H1 (cell line): ENCODE results near the gene HSPA4. TPM values are rescaled to one million over a fixed set of nuclear protein-coding genes. Genes with fewer than 3 reads are reported as not detected.

Experiments used
- POLR2A ChIP-seq, 2 experiments: IDR thresholded peaks; 1 replicate in 1 of 2; 2 replicates in 1 of 2; pipeline ENCODE4 v1.6.1; 2011; ENCODE audit warnings: low read depth in 2 of 2, low read length in 2 of 2, mild to moderate bottlenecking in 2 of 2; ENCODE audit errors: control extremely low read depth in 1 of 2
- RXRA ChIP-seq: IDR thresholded peaks from 2 replicates; pipeline ENCODE4 v1.6.1; 2011; ENCODE audit warnings: low read depth, mild to moderate bottlenecking, low read length, moderate library complexity; ENCODE audit not compliant: insufficient read depth
- SUZ12 ChIP-seq: fragments of 200-600 bp; sonication (generic); IDR thresholded peaks from 2 replicates; pipeline ENCODE4 v1.6.1; 2012; ENCODE audit warnings: mild to moderate bottlenecking, inconsistent platforms, low read length, moderate library complexity, mixed read lengths
- TAF7 ChIP-seq: optimal IDR thresholded peaks from 2 replicates; pipeline ENCODE3; 2011; ENCODE audit warnings: low read depth, mild to moderate bottlenecking, inconsistent platforms, low read length, moderate library complexity, borderline replicate concordance
- polyA plus RNA-seq, 7 experiments: library from polyadenylated mRNA; depleted of rRNA in 3 of 7; stranded (reverse) in 5 of 7; unstranded in 2 of 7; fragments of >200 nt in 5 of 7; fragments of 200-250 nt in 2 of 7; gene quantifications; 1 replicate in 5 of 7; 2 replicates in 1 of 7; 4 replicates in 1 of 7; pipeline versions ENCODE4 v1.2.1 to v1.2.3, GENCODE V29; 2011 to 2013; ENCODE audit warnings: missing spikeins in 2 of 7, mixed read lengths in 2 of 7
- total RNA-seq: library from RNA; stranded (reverse); fragmentation: NEBNext Ultra II Directional; extraction: Animal tissue kit (Norgen Biotek cat#: 25700); gene quantifications from 2 replicates; pipeline ENCODE4 v1.2.1, GENCODE V29; 2021

Gene HSPA4
- total and polyA plus RNA-seq, 2 of the 8 experiments (the other 6 are each of a cell fraction or from before 2014, with no cell fraction given), result 28.9 to 445 TPM

GRCh38 chr5:133113331-133114061, 61.7 kb downstream of the HSPA4 start (continued):
- no peak for TF ChIP-seq TAF7
- TF ChIP-seq POLR2A (IDR thresholded peaks at IDR 0.05; ENCODE audit: control extremely low read depth in 1 of 2, low read depth in 2 of 2, low read length in 2 of 2), result no peak
- no peak for TF ChIP-seq RXRA
- TF ChIP-seq SUZ12, result no peak
